Astrocyte (in vitro differentiated cells and primary cell): ENCODE data around the gene DENND4B. TPM values are rescaled to one million over a fixed set of nuclear protein-coding genes. Genes with fewer than 3 reads are reported as not detected.
"Not testable (repeated sequence)": the region's sequence is repeated elsewhere in the genome, so short reads cannot be mapped to it uniquely, and the experiment has no call there.

Source experiments
- DNase-seq: peaks from one replicate; pipeline ENCODE4 v3.0.0-alpha.2; 2010; ENCODE audit warnings: low read depth
- FAIRE-seq: peaks from 2 replicates; lab custom pipeline; 2011; peaks lifted over from hg19 to GRCh38; lab: Jason Lieb, UNC
- H2AFZ ChIP-seq: 2 replicates; pipeline ENCODE4 v1.6.0; 2012; ENCODE audit warnings: low read depth, low read length, inconsistent platforms
- H3K27ac ChIP-seq: 2 replicates; pipeline ENCODE4 v1.5.1; 2011; ENCODE audit warnings: low read depth, low read length, inconsistent platforms
- H3K27me3 ChIP-seq: 2 replicates; pipeline ENCODE4 v1.6.0; 2011; ENCODE audit warnings: low read length, inconsistent platforms; ENCODE audit not compliant: insufficient read depth
- H3K36me3 ChIP-seq: 2 replicates; pipeline ENCODE4 v1.5.1; 2011; ENCODE audit warnings: low read length, inconsistent platforms; ENCODE audit not compliant: insufficient read depth
- H3K4me1 ChIP-seq: 2 replicates; pipeline ENCODE4 v1.5.1; 2011; ENCODE audit warnings: low read length, inconsistent platforms; ENCODE audit not compliant: insufficient read depth
- H3K4me2 ChIP-seq: 2 replicates; pipeline ENCODE4 v1.6.0; 2012; ENCODE audit warnings: low read length, inconsistent platforms
- H3K4me3 ChIP-seq: 2 replicates; pipeline ENCODE4 v1.5.1; 2011; ENCODE audit warnings: low read depth, mild to moderate bottlenecking, low read length, inconsistent platforms; ENCODE audit not compliant: insufficient read depth
- H3K79me2 ChIP-seq: 2 replicates; pipeline ENCODE4 v1.6.0; 2012; ENCODE audit warnings: mild to moderate bottlenecking, low read length, inconsistent platforms; ENCODE audit not compliant: insufficient read depth
- H3K9ac ChIP-seq: 2 replicates; pipeline ENCODE4 v1.6.0; 2012; ENCODE audit warnings: mild to moderate bottlenecking, low read length, inconsistent platforms
- H3K9me3 ChIP-seq: 2 replicates; pipeline ENCODE4 v1.5.1; 2012; ENCODE audit warnings: low read depth, mild to moderate bottlenecking, low read length, inconsistent platforms; ENCODE audit not compliant: insufficient read depth
- H4K20me1 ChIP-seq: 2 replicates; pipeline ENCODE4 v1.6.0; 2012; ENCODE audit warnings: low read length, inconsistent platforms; ENCODE audit not compliant: insufficient read depth
- H3K27ac Mint-ChIP-seq: one replicate; pipeline ENCODE4 v1.8.0; 2021; ENCODE audit warnings: mild to moderate bottlenecking, mixed read lengths; ENCODE audit not compliant: unreplicated experiment
- H3K27me3 Mint-ChIP-seq: one replicate; pipeline ENCODE4 v1.8.0; 2021; ENCODE audit warnings: low read depth, mixed read lengths; ENCODE audit not compliant: unreplicated experiment
- H3K36me3 Mint-ChIP-seq: one replicate; pipeline ENCODE4 v1.8.0; 2021; ENCODE audit warnings: low read depth, mixed read lengths; ENCODE audit not compliant: unreplicated experiment
- H3K4me1 Mint-ChIP-seq: one replicate; pipeline ENCODE4 v1.8.0; 2021; ENCODE audit warnings: low read depth, mixed read lengths; ENCODE audit not compliant: unreplicated experiment
- H3K4me3 Mint-ChIP-seq: one replicate; pipeline ENCODE4 v1.8.0; 2021; ENCODE audit warnings: mild to moderate bottlenecking, moderate library complexity, mixed read lengths; ENCODE audit not compliant: unreplicated experiment
- H3K9me3 Mint-ChIP-seq: one replicate; pipeline ENCODE4 v1.8.0; 2021; ENCODE audit warnings: mild to moderate bottlenecking, mixed read lengths; ENCODE audit not compliant: unreplicated experiment
- EZH2 ChIP-seq: IDR thresholded peaks from 2 replicates; pipeline ENCODE4 v1.6.1; 2012; ENCODE audit warnings: mild to moderate bottlenecking, low read length, inconsistent platforms; ENCODE audit not compliant: insufficient read depth
- total RNA-seq: library from RNA; stranded (reverse); gene quantifications from 2 replicates; pipeline ENCODE4 v1.2.1, GENCODE V29; 2021
- TF ChIP-seq, protein P1 (sequence below): IDR thresholded peaks from 2 replicates; pipeline ENCODE4 v1.5.1; 2011; ENCODE audit warnings: low read depth, mild to moderate bottlenecking, inconsistent platforms, low read length, moderate library complexity; ENCODE audit not compliant: insufficient read depth

The DENND4B gene
- total RNA-seq, 1 donor from 2014 or later = 31.3 TPM

DNA sequence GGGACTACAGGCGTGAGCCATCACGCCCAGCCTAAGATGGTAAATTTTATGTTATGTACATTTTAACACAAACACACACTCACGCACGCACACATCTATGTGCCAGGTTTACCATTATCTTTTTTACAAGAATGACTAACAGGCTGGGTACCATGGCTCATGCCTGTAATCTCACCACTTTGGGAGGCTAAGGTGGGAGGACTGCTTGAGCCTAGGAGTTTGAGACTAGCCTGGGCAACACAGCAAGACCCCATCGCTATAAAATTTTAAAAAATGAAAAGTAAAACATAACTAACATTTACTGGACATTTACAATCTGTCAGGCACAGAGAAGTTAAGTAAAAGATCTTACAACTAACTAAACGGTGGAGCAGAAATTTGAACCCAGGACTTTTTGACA, 38.4 kb downstream of the DENND4B start:
- H2AFZ ChIP-seq = no peak overlapping the region
- H3K4me3 Mint-ChIP-seq = no peak overlapping the region
- peaks cover 86% of the 10 kb centered on the region for H4K20me1 ChIP-seq
- no peak overlapping the region for H3K27ac Mint-ChIP-seq
- no peaks in the 10 kb centered on the region for H3K27me3 ChIP-seq
- DNase-seq (no peak), FAIRE-seq (no peak)
- peaks cover 7% of the 10 kb centered on the region for H3K4me1 ChIP-seq
- TF ChIP-seq EZH2 = no peak
- TF ChIP-seq, protein P1, sequence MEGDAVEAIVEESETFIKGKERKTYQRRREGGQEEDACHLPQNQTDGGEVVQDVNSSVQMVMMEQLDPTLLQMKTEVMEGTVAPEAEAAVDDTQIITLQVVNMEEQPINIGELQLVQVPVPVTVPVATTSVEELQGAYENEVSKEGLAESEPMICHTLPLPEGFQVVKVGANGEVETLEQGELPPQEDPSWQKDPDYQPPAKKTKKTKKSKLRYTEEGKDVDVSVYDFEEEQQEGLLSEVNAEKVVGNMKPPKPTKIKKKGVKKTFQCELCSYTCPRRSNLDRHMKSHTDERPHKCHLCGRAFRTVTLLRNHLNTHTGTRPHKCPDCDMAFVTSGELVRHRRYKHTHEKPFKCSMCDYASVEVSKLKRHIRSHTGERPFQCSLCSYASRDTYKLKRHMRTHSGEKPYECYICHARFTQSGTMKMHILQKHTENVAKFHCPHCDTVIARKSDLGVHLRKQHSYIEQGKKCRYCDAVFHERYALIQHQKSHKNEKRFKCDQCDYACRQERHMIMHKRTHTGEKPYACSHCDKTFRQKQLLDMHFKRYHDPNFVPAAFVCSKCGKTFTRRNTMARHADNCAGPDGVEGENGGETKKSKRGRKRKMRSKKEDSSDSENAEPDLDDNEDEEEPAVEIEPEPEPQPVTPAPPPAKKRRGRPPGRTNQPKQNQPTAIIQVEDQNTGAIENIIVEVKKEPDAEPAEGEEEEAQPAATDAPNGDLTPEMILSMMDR = no peak
- no peak overlapping the region for H3K4me2 ChIP-seq
- no peaks in the 10 kb centered on the region for H3K36me3 ChIP-seq
- H3K79me2 ChIP-seq = peaks cover 95% of the 10 kb centered on the region
- H3K4me3 ChIP-seq = no peak overlapping the region
- no peaks in the 10 kb centered on the region for H3K9me3 ChIP-seq
- H3K9me3 Mint-ChIP-seq = no peaks in the 10 kb centered on the region
- H3K4me1 Mint-ChIP-seq = peaks cover 6% of the 10 kb centered on the region
- no peaks in the 10 kb centered on the region for H3K27me3 Mint-ChIP-seq
- peaks cover 3% of the 10 kb centered on the region for H3K36me3 Mint-ChIP-seq
- H3K9ac ChIP-seq = no peak overlapping the region
- H3K27ac ChIP-seq = no peak overlapping the region

DNA sequence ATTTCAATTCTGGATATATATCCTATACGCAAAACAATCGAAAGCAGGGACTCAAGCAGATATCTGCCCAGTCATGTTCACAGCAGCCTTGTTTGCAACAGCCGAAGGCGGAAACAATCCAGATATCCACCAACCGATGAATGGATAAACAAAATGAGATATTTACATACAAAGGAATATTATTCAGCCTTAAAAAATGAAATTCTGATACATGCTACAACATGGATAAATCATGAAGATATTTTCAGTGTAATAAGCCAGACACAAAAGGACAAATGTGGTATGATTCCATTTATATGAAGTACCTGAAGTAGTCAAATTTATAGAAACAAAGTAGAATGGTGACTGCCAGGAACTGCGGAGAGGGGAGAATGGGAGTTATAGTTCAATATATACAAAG, 39.4 kb downstream of the DENND4B start:
- Histone ChIP-seq H3K9ac (no peak overlapping the region), H3K36me3 (no peaks in the 10 kb centered on the region), H3K27ac (no peak overlapping the region), H4K20me1 (peaks cover 86% of the 10 kb centered on the region), H3K9me3 (no peaks in the 10 kb centered on the region), H2AFZ (no peak overlapping the region), H3K27me3 (no peaks in the 10 kb centered on the region), H3K79me2 (peaks cover 93% of the 10 kb centered on the region), H3K4me2 (no peak overlapping the region), H3K4me3 (no peak overlapping the region), H3K4me1 (peaks cover 7% of the 10 kb centered on the region)
- no peaks in the 10 kb centered on the region for H3K9me3 Mint-ChIP-seq
- H3K36me3 Mint-ChIP-seq = peaks cover 3% of the 10 kb centered on the region
- DNase-seq (no peak), FAIRE-seq (no peak)
- H3K27me3 Mint-ChIP-seq = no peaks in the 10 kb centered on the region
- H3K4me1 Mint-ChIP-seq = peaks cover 6% of the 10 kb centered on the region
- no peak overlapping the region for H3K27ac Mint-ChIP-seq
- TF ChIP-seq EZH2 = no peak
- TF ChIP-seq, protein P1 = no peak
- no peak overlapping the region for H3K4me3 Mint-ChIP-seq

DNA sequence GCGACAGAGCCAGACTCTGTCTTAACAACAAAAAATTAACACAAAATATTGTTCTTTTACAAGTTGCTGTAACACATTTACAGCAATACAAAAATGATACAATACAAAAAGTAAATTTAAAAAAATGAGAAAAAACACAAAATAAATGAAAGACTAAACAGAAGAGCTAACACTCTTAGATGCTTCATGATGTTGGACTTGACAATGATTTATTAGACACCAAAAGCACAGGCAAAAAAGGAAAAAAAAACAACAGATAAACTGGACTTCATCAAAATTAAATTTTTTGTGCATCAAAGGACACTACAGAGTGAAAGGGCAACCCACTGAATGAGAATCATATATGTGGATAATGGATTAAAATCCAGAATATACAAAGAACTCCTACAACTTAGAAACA, 40.1 kb downstream of the DENND4B start:
- Mint-ChIP-seq H3K4me3 (peak overlapping the region; percentile 46), H3K27me3 (no peaks in the 10 kb centered on the region), H3K36me3 (peaks cover 3% of the 10 kb centered on the region), H3K9me3 (no peaks in the 10 kb centered on the region), H3K27ac (peak overlapping the region; percentile 72), H3K4me1 (peaks cover 6% of the 10 kb centered on the region)
- TF ChIP-seq, protein P1 = no peak
- TF ChIP-seq EZH2 = no peak
- no peak overlapping the region for H3K4me2 ChIP-seq
- no peak overlapping the region for H3K27ac ChIP-seq
- H2AFZ ChIP-seq = no peak overlapping the region
- peaks cover 7% of the 10 kb centered on the region for H3K4me1 ChIP-seq
- H3K36me3 ChIP-seq = no peaks in the 10 kb centered on the region
- no peak for FAIRE-seq
- no peak for DNase-seq
- no peak overlapping the region for H3K4me3 ChIP-seq
- H3K27me3 ChIP-seq = no peaks in the 10 kb centered on the region
- H3K9ac ChIP-seq = no peak overlapping the region
- no peaks in the 10 kb centered on the region for H3K9me3 ChIP-seq
- H4K20me1 ChIP-seq = peaks cover 80% of the 10 kb centered on the region
- peaks cover 89% of the 10 kb centered on the region for H3K79me2 ChIP-seq

DNA sequence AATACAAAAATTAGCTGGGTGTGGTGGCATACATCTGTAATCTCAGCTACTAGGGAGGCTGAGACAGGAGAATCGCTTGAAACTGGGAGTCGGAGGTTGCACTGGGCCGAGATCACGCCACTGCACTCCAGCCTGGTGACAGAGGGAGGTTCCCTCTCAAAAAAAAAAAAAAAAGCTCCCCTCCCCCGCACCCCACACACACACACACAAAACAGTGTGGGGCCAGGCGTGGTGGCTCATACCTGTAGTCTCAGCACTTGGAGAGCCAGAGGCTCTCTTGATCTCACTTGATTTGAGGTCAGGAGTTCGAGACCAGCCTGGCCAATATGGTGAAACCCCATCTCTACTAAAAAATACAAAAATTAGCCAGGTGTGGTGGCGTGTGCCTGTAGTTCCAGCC, 40.6 kb downstream of the DENND4B start:
- Histone ChIP-seq H4K20me1 (peaks cover 80% of the 10 kb centered on the region), H3K4me2 (peak overlapping the region; percentile 14), H3K79me2 (peaks cover 89% of the 10 kb centered on the region)
- not testable (repeated sequence) for H3K36me3 ChIP-seq, H3K36me3 Mint-ChIP-seq, H3K4me3 ChIP-seq, FAIRE-seq, H3K4me1 ChIP-seq, H3K27me3 Mint-ChIP-seq, H3K4me3 Mint-ChIP-seq, H3K9ac ChIP-seq, DNase-seq, H3K27me3 ChIP-seq, H3K9me3 Mint-ChIP-seq, H2AFZ ChIP-seq, H3K27ac ChIP-seq, H3K9me3 ChIP-seq, H3K4me1 Mint-ChIP-seq
- H3K27ac Mint-ChIP-seq = peak overlapping the region; percentile 69
